ENCODE data around the gene DYSF.

- TF ChIP-seq POLR2A (IDR thresholded peaks at IDR 0.05; ENCODE audit: low read length): no peak
- no peak for TF ChIP-seq GATA1 (IDR thresholded peaks at IDR 0.05; ENCODE audit: low read depth, low read length)
Observed at GRCh38 chr2:71575966-71576365, 122.6 kb downstream of the DYSF start.
